K562 (cell line): ENCODE data around the gene SGO1. TPM values are rescaled to one million over a fixed set of nuclear protein-coding genes. Genes with fewer than 3 reads are reported as not detected.

Source experiments
- ATF4 ChIP-seq: fragments of 450-650 bp; formaldehyde crosslinking; IDR thresholded peaks from 2 replicates; pipeline ENCODE4 v1.4.0; 2022; ENCODE audit warnings: mild to moderate bottlenecking, moderate library complexity
- BCL6 ChIP-seq: fragments of 250-450 bp; sonication (Bioruptor Pico); IDR thresholded peaks from 2 replicates; pipeline ENCODE4 v1.4.0; 2020
- POLR2B ChIP-seq: fragments of 450-650 bp; IDR thresholded peaks from 2 replicates; pipeline ENCODE4 v1.6.1; 2018; ENCODE audit warnings: low read depth; ENCODE audit not compliant: partially characterized antibody
- RBM14 ChIP-seq: fragments of 200-400 bp; formaldehyde crosslinking; IDR thresholded peaks from 2 replicates; pipeline ENCODE4 v1.6.1; 2018; ENCODE audit warnings: low read depth, mild to moderate bottlenecking, low read length, moderate library complexity, borderline replicate concordance; ENCODE audit not compliant: insufficient read depth
- RFX5 ChIP-seq: IDR thresholded peaks from 2 replicates; pipeline ENCODE4 v1.6.1; 2011; ENCODE audit warnings: low read depth, mild to moderate bottlenecking, improper control_type of control experiment, low read length
- SMARCC2 ChIP-seq: fragments of 450-650 bp; IDR thresholded peaks from 2 replicates; pipeline ENCODE4 v1.6.1; 2017; ENCODE audit warnings: antibody characterized with exemption, moderate library complexity, mild to moderate bottlenecking, low read depth
- SREBF2 ChIP-seq: sonication (generic); formaldehyde crosslinking; IDR thresholded peaks from 2 replicates; pipeline ENCODE4 v1.4.0; 2020; ENCODE audit warnings: mild to moderate bottlenecking, missing genetic modification reagents
- TAF9B ChIP-seq: fragments of 450-650 bp; IDR thresholded peaks from 2 replicates; pipeline ENCODE4 v1.6.1; 2018; ENCODE audit warnings: mild to moderate bottlenecking; ENCODE audit not compliant: partially characterized antibody
- TEAD1 ChIP-seq, 2 experiments: fragments of 450-650 bp in 1 of 2; sonication (generic) in 1 of 2; formaldehyde crosslinking; IDR thresholded peaks; 2 replicates each; pipeline versions ENCODE4 v1.4.0 to v1.8.0; 2020 to 2022; ENCODE audit warnings: mild to moderate bottlenecking in 2 of 2, missing genetic modification reagents in 1 of 2
- YY1 ChIP-seq, 3 experiments: IDR thresholded peaks; 2 replicates each; pipeline ENCODE4 v1.6.1; 2011; ENCODE audit warnings: low read length in 2 of 3, mild to moderate bottlenecking in 2 of 3, moderate library complexity in 2 of 3, borderline replicate concordance in 1 of 3, control low read depth in 1 of 3, low read depth in 1 of 3; ENCODE audit not compliant: insufficient read depth in 3 of 3, insufficient replicate concordance in 2 of 3, control insufficient read depth in 1 of 3, insufficient read length in 1 of 3; ENCODE audit errors: extremely low read depth in 1 of 3
- ZBTB2 ChIP-seq: fragments of 450-650 bp; IDR thresholded peaks from 2 replicates; pipeline ENCODE4 v1.6.1; 2016; ENCODE audit warnings: antibody characterized with exemption
- ZNF398 ChIP-seq: fragments of 250-450 bp; sonication (Bioruptor Pico); IDR thresholded peaks from 2 replicates; pipeline ENCODE4 v1.8.0; 2021; ENCODE audit warnings: moderate library complexity, mild to moderate bottlenecking, inconsistent platforms
- ZNF445 ChIP-seq: fragments of 250-450 bp; sonication (Bioruptor Pico); IDR thresholded peaks from 2 replicates; pipeline ENCODE4 v1.4.0; 2020; ENCODE audit warnings: low read depth, mild to moderate bottlenecking, moderate library complexity
- ZNF780A ChIP-seq: fragments of 250-450 bp; sonication (Bioruptor Pico); IDR thresholded peaks from 2 replicates; pipeline ENCODE4 v1.5.0; 2021; ENCODE audit warnings: mild to moderate bottlenecking
- polyA plus RNA-seq, 8 experiments: library from polyadenylated mRNA; depleted of rRNA in 4 of 8; stranded (reverse) in 5 of 8; unstranded in 3 of 8; fragments of >200 nt; fragmentation: Nextera tagmentation in 2 of 8; fragmentation: Illumina TruSeq in 1 of 8; extraction: Ambion mirVana in 2 of 8; extraction: Trizol in 1 of 8; gene quantifications; 2 replicates each; pipeline versions ENCODE4 v1.2.1 to v1.2.3, GENCODE V29; 2011 to 2014; ENCODE audit warnings: inconsistent platforms in 1 of 8, missing spikeins in 1 of 8
- total RNA-seq, 7 experiments: library from RNA; depleted of rRNA in 6 of 7; stranded (reverse); fragments of >200 nt in 6 of 7; fragmentation: Illumina TruSeq in 2 of 7; extraction: Trizol in 2 of 7; gene quantifications; 2 replicates each; pipeline versions ENCODE4 v1.2.1 to v1.2.3, GENCODE V29; 2011 to 2021; ENCODE audit warnings: low replicate concordance in 1 of 7
- TF ChIP-seq, protein P1 (sequence below), 3 experiments: fragments of 200-800 bp in 1 of 3; sonication (Bioruptor generic) in 1 of 3; sonication (generic) in 1 of 3; formaldehyde crosslinking in 1 of 3; IDR thresholded peaks; 2 replicates each; pipeline versions ENCODE4 v1.6.1 to v1.8.0; 2016 to 2022; ENCODE audit warnings: mild to moderate bottlenecking in 2 of 3, missing compliant biosample characterization in 2 of 3, missing genetic modification characterization in 2 of 3, missing genetic modification reagents in 1 of 3

The SGO1 gene
- total and polyA plus RNA-seq, 9 of the 15 experiments (the other 6 are each of a cell fraction or from before 2014, with no cell fraction given) = 13.7 to 57.3 (median 28.2) TPM

- TF ChIP-seq POLR2B (peak; percentile 74), SREBF2 (CRISPR knock-in tag) (no peak), ZNF445 (no peak), RFX5 (no peak), ZNF780A (CRISPR knock-in tag) (no peak), ATF4 (CRISPR knock-in tag) (no peak), SMARCC2 (no peak), YY1 (IDR thresholded peaks at IDR 0.05; ENCODE audit: borderline replicate concordance in 1 of 3, control insufficient read depth in 1 of 3, extremely low read depth in 1 of 3, insufficient read depth in 3 of 3, insufficient read length in 1 of 3, insufficient replicate concordance in 2 of 3, low read depth in 1 of 3, low read length in 2 of 3) (peak; percentile 38 to 87 (median 66)), TEAD1 (CRISPR knock-in tag; IDR thresholded peaks at IDR 0.05) (peak; percentile 29 to 69; a peak in 1 of 4 replicates), RBM14 (no peak), ZNF398 (CRISPR knock-in tag) (no peak), BCL6 (CRISPR knock-in tag) (no peak), ZBTB2 (no peak), TAF9B (peak; percentile 89)
- TF ChIP-seq, protein P1, sequence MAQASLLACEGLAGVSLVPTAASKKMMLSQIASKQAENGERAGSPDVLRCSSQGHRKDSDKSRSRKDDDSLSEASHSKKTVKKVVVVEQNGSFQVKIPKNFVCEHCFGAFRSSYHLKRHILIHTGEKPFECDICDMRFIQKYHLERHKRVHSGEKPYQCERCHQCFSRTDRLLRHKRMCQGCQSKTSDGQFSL (CRISPR knock-in tag; IDR thresholded peaks at IDR 0.05) = no peak
- TF ChIP-seq, protein P1 (tag; IDR thresholded peaks at IDR 0.05) = no peak
These were observed at the start of gene SGO1 (continued) for GRCh38 chr3:20185679-20186599.
